Gastrocnemius medialis (tissue), 4 donors: Measurements from ENCODE around the gene APOBEC3H. TPM values are rescaled to one million over a fixed set of nuclear protein-coding genes. Genes with fewer than 3 reads are reported as not detected.

Experiments used
- ATAC-seq, 2 donors: fragments of 150-250 bp; one replicate each; pipeline ENCODE4 v1.9.1; 2016
- DNase-seq, 2 donors: peaks; one replicate each; pipeline ENCODE4 v3.0.0-alpha.2; 2019
- H3K27ac ChIP-seq, 4 donors: fragments of 200-600 bp; sonication (generic); 1 replicate in 1 of 4; 2 replicates in 3 of 4; pipeline ENCODE4 v1.5.1; 2016 to 2018; ENCODE audit warnings: mild to moderate bottlenecking in 2 of 4, moderate library complexity in 1 of 4
- H3K27me3 ChIP-seq, 3 donors: fragments of 200-600 bp; sonication (generic) in 2 of 3; 1 replicate in 1 of 3; 2 replicates in 2 of 3; pipeline versions ENCODE4 v1.5.1 to v1.6.0; 2016 to 2019; ENCODE audit warnings: mild to moderate bottlenecking in 1 of 3, moderate library complexity in 1 of 3
- H3K36me3 ChIP-seq, 2 donors: fragments of 200-600 bp; sonication (generic) in 1 of 2; one replicate each; pipeline ENCODE4 v1.5.1; 2017 to 2018
- H3K4me1 ChIP-seq, 2 donors: fragments of 200-600 bp; sonication (generic) in 1 of 2; one replicate each; pipeline ENCODE4 v1.5.1; 2016 to 2017; ENCODE audit warnings: mild to moderate bottlenecking in 2 of 2
- H3K4me3 ChIP-seq, 4 donors: fragments of 200-600 bp; sonication (generic) in 3 of 4; 1 replicate in 1 of 4; 2 replicates in 3 of 4; pipeline ENCODE4 v1.5.1; 2016 to 2019; ENCODE audit warnings: mild to moderate bottlenecking in 2 of 4
- H3K9me3 ChIP-seq, 3 donors: fragments of 200-600 bp; sonication (generic) in 2 of 3; 1 replicate in 1 of 3; 2 replicates in 2 of 3; pipeline ENCODE4 v1.5.1; 2016 to 2019
- CTCF ChIP-seq, 5 experiments: fragments of 450-650 bp in 3 of 5; fragments of 200-600 bp in 2 of 5; sonication (generic) in 2 of 5; IDR thresholded peaks in 4 of 5; conservative IDR thresholded peaks in 1 of 5; 1 replicate in 4 of 5; 2 replicates in 1 of 5; pipeline ENCODE4 v1.5.1; 2016 to 2019; ENCODE audit warnings: antibody characterized with exemption in 5 of 5, mild to moderate bottlenecking in 3 of 5, moderate library complexity in 3 of 5
- POLR2A ChIP-seq, 2 donors: fragments of 450-650 bp; IDR thresholded peaks; one replicate each; pipeline ENCODE4 v1.6.1; 2017; ENCODE audit warnings: antibody characterized with exemption in 2 of 2, mild to moderate bottlenecking in 2 of 2, moderate library complexity in 2 of 2
- in situ Hi-C, 4 donors: fragments of 200-750 bp; cut with MboI; loops; one replicate each; pipeline versions ENCODE4 v1.15.0 to v1.8.0; 2017; ENCODE audit warnings: low sequenced_read_pairs in 4 of 4
- intact Hi-C: fragments of 100-400 bp; cut with DNase I; formaldehyde crosslinking; loops from one replicate; pipeline ENCODE4 v1.15.1; 2023; ENCODE audit warnings: low total_unique reads
- total RNA-seq, 4 donors: library from RNA; depleted of rRNA; stranded (reverse); fragments of >200 nt; gene quantifications; one replicate each; pipeline versions ENCODE4 v1.1.0 to v1.2.3, GENCODE V29; 2016

Gene APOBEC3H
- total RNA-seq, 4 donors from 2014 or later, result not detected

DNA sequence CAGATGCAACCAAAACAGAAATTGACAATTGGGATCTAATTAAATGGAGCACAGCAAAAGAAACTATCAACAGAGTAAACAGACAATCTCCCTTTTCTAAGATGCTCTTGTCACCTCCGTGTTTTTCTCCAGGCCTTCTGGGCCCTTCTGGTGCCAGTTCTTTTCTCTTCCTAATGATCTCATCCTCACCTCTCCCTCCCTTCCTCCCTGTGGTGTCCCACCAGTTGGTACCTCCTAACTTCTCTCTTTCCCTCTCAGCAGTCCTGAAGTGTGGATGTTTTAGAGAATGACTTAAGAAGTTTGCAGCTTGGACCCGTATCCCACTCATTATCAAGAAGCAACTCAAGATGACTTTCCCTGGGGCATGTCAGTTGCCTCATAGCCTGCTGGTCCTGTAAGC, 6.4 kb downstream of the APOBEC3H start:
- ATAC-seq (no peak), DNase-seq (no peak)
- in situ Hi-C loops, result no loop called here
- no peak overlapping the region for H3K4me3 ChIP-seq
- H3K27me3 ChIP-seq, result no peaks in the 10 kb centered on the region
- no peak for TF ChIP-seq POLR2A (IDR thresholded peaks at IDR 0.05)
- no peak for TF ChIP-seq CTCF (IDR thresholded peaks at IDR 0.05 in 4 of 5, conservative IDR thresholded peaks at IDR 0.05 in 1 of 5)
- H3K36me3 ChIP-seq, result no peaks in the 10 kb centered on the region
- no peaks in the 10 kb centered on the region for H3K4me1 ChIP-seq
- H3K27ac ChIP-seq, result no peak overlapping the region
- H3K9me3 ChIP-seq, result no peaks in the 10 kb centered on the region
- intact Hi-C loops, result no loop called here

DNA sequence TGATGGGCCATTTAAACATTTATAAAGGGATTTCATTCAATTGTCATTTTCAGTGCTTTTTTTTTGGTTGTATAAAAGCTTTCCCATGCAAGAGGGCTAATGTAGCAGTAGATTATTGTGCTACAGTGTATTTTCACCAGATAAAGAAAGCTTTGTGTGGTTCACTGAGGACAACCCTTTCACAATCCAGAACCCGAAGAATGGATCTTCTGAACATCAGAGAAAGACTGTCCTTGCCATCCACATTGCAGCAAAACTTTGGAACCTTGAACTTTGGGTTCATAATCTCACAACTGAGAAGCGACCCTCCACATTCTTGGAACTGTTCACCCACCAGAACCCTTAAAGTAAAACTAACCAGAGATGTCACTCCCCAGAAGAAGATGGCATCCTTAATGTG, 9.3 kb downstream of the APOBEC3H start:
- TF ChIP-seq CTCF (IDR thresholded peaks at IDR 0.05 in 4 of 5, conservative IDR thresholded peaks at IDR 0.05 in 1 of 5), result no peak
- no peak for TF ChIP-seq POLR2A (IDR thresholded peaks at IDR 0.05)

DNA sequence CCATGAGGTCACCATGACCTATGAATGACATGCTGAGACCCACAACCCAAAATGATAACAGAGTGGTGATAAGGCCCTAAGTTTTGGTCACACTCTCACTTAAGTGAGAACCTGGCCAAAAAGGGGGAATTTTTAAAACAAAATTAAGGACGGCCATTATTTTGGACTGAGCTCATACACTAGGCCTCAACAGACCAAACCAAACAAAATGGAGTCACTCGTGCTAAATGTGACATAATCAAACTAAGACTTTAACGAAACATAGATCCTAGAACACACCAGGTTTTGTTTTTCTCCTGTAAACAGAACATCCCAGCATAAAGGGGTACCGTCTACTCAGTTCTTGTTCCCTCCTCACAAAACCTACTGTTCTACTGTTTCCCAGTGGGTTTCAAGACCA, 11.4 kb downstream of the APOBEC3H start:
- in situ Hi-C loops, result no loop called here

More for the DNA sequence above, 9.3 kb downstream of the APOBEC3H start:
- H3K4me3 ChIP-seq, result no peak overlapping the region
- H3K36me3 ChIP-seq, result no peaks in the 10 kb centered on the region
- ATAC-seq (no peak), DNase-seq (no peak)
- in situ Hi-C loops, result no loop called here
- H3K4me1 ChIP-seq, result no peaks in the 10 kb centered on the region
- no peak overlapping the region for H3K27ac ChIP-seq
- H3K27me3 ChIP-seq, result peaks cover 0 to 2% (median 0%) of the 10 kb centered on the region in 3 donors
- no peaks in the 10 kb centered on the region for H3K9me3 ChIP-seq
- intact Hi-C loops, result no loop called here

DNA sequence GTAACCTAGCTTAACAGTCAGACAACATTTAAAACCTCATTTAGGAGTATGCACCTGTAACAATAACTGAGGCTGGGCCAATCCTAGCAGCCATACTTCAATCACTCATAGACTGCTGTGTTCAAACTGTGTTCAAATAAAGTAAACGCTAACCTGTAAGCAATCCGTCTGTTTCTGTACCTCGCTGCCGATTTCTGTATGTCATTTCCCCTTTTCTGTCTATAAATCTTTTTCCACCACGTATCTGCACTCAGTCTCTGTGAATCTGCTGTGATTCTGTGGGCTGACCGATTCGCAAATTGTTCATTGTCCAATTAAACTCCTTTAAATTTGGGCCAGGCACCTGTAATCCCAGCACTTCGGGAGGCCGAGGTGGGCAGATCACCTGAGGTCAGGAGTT, 12.3 kb downstream of the APOBEC3H start:
- intact Hi-C loops, result no loop called here
- no peak for TF ChIP-seq CTCF (IDR thresholded peaks at IDR 0.05 in 4 of 5, conservative IDR thresholded peaks at IDR 0.05 in 1 of 5)
- no peak for TF ChIP-seq POLR2A (IDR thresholded peaks at IDR 0.05)
- Histone ChIP-seq H3K36me3 (no peaks in the 10 kb centered on the region), H3K4me1 (no peaks in the 10 kb centered on the region), H3K9me3 (no peaks in the 10 kb centered on the region), H3K27ac (no peak overlapping the region), H3K27me3 (peaks cover 0 to 19% (median 17%) of the 10 kb centered on the region in 3 donors), H3K4me3 (no peak overlapping the region)
- DNase-seq, result no peak
- ATAC-seq, result no peak
- in situ Hi-C loops, result no loop called here

More for the DNA sequence above, 11.4 kb downstream of the APOBEC3H start:
- Histone ChIP-seq H3K36me3 (no peaks in the 10 kb centered on the region), H3K4me1 (no peaks in the 10 kb centered on the region), H3K27me3 (peaks cover 0 to 12% (median 12%) of the 10 kb centered on the region in 3 donors), H3K9me3 (no peaks in the 10 kb centered on the region), H3K27ac (no peak overlapping the region), H3K4me3 (no peak overlapping the region)
- intact Hi-C loops, result no loop called here
- no peak for ATAC-seq
- TF ChIP-seq CTCF (IDR thresholded peaks at IDR 0.05 in 4 of 5, conservative IDR thresholded peaks at IDR 0.05 in 1 of 5) (no peak), POLR2A (IDR thresholded peaks at IDR 0.05) (no peak)
- DNase-seq, result no peak
